DOHH2 (cell line): ENCODE data around the gene OR11H6.

Source experiments
- CTCF ChIP-seq: fragments of 200-600 bp; sonication (generic); IDR thresholded peaks from one replicate; pipeline ENCODE4 v1.5.1; 2014; ENCODE audit warnings: antibody characterized with exemption, mild to moderate bottlenecking, low read depth, low read length; ENCODE audit not compliant: poor library complexity, severe bottlenecking
- EZH2phosphoT487 ChIP-seq: fragments of 200-600 bp; sonication (generic); IDR thresholded peaks from 2 replicates; pipeline ENCODE4 v1.6.1; 2017; ENCODE audit warnings: borderline replicate concordance, mild to moderate bottlenecking, antibody characterized with exemption, low read length, moderate library complexity, mixed read lengths

DNA sequence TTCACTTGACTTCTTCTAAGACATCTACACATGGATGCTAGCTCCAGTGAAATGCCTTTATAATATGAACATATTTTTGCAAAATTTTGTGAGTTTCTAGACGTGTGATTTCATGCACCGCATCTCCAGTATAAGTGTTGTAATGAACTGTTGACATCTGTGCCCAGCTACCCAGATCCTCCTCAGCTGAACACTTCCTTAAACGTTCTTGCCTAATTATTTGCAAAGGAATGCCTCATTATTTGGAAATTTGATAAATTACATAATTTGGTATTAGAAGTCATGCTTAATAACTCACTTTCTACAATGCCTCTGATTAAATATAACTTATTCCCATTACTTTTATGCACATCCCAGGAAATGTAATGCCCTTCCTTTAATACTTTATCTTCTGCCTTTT, 18.8 kb upstream of the OR11H6 start:
- TF ChIP-seq CTCF (no peak), EZH2phosphoT487 (no peak)
